Kidney glomerular epithelial cell (primary cell): ENCODE data around the gene NARS2.

Experiments used
- DNase-seq: peaks from one replicate; lab custom pipeline; 2025; lab: John Stamatoyannopoulos, UW

NARS2 gene

DNA sequence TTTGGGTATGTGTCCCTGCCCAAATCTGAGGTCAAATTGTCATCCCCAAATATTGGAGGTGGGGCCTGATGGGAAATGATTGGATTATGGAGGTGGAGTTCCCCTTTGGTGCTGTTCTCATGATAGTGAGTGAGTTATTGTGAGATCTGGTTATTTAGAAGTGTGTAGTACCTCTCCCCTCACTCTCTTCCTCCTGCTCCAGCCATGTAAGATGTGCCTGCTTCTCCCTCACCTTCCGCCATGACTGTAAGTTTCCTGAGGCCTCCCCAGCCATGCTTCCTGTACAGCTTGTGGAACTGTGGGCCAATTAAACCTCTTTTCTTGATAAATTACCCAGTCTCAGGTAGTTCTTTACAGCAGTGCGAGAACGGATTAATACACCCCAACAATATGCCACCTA is 166.0 kb downstream of the NARS2 start:
- no peak for DNase-seq

DNA sequence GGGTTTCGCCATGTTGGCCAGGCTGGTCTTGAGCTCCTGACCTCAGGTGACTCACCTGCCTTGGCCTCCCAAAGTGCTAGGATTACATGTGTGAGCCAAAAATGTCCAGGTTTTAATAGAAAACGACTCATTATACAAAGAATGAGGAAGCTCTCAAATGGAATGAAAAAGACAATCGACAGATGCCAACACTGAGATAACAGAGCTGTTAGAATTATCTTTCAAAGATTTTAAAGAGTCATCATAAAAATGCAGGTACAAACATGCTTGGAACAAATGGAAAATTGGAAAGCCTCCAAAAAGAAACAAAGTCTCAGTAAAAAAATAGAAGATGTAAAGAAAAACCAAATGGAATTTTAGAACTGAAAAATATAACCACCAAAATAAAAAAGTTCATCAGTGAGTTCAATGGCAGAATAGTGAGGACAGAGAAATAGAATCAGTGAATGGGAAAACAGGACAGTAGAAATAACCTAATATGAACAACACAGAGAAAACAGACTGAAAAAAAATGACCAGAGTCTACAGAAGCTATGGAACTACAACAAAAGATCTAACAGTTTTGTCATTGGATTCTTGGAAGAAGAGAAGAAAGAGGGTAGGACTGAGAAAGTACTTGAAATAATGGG is 168.0 kb downstream of the NARS2 start:
- DNase-seq, result peak; percentile 39

DNA sequence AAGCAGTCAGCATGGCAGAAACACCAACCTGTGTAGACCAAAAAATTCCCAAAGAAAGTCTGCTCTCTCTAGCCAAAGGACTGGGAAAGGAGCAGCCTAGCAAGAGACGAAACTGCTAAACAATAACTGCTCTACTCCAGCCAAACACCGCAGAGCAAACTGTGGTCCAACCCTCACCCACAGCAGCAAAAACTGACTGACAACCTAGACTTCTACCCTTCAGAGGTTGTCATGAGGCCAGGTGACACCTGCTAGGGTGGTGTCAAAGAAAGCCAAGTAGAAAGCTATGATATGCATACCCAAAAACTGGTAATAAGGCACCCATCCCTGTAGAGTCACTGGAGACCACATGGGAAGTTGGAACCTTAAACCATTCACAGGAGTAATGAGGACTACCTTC is 168.9 kb downstream of the NARS2 start:
- DNase-seq, result no peak

DNA sequence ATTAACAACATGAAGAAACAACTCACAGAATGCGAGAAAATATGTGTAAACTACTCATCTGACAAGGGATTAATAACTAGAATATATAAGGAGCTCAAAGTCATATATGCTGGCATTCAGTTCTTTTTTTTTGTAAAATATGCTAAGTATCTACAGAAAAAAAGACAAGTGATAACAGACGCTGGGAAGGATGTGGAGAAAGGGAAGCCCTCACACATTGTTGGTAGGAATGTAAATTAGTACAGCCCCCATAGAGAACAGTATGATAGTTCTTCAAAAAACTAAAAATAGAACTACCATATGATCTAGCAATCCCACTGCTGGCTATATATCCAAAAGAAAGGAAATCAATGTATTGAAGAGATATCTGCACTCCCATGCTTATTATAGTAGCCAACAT is 170.9 kb downstream of the NARS2 start:
- no peak for DNase-seq

DNA sequence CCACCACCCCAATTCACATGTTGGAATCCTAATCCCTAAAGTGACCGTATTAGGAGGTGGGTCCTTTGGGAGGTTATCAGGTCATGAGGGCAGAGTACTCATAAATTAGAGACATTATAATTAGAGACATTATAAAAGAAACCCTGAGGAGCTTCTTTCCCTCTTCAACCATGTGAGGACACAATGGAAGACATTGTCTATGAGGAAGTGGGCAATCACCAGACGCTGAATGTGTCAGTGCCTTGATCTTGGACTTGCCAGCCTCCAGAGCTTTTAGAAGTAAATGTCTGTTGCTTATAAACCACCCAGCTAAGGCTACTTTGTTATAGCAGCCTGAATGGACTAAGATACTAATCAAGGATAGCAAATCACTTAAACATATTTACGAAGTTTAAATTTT is 171.8 kb downstream of the NARS2 start:
- no peak for DNase-seq

DNA sequence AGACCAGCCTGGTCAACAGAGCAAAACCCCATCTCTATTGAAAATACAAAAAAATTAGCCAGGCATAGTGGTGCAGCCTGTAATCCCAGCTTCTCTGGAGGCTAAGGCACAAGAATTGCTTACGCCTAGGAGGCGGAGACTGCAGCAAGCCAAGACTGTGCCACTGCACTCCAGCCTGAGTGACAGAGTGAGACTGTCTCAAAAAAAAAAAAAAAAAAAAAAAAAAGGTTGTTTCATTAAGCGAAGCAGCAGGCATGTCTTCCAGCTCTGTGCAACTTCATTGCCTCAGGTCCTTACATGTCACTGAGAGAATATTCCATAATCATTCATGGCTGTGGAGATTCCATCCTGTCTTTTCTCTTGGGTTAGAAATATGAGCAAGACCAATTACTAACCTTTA is 174.0 kb downstream of the NARS2 start:
- no peak for DNase-seq

DNA sequence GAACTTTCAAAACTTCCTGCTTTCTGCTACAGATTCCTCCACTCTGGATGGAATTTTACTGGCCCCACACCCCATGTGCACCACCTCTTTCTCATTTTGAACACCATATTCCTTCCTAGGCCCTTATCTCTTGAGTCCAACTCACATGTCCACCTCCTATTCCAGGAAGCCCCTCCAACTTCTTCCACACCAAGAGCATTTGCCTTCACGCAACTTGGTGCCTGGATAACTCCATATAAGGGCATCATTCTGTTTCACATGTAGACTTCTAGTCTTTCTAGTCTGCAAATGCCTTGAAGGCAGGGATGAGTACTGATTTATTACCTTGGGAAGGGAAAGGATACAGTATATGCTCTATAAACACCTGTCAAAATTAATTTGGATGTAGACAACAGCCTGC is 174.5 kb downstream of the NARS2 start:
- DNase-seq, result no peak

DNA sequence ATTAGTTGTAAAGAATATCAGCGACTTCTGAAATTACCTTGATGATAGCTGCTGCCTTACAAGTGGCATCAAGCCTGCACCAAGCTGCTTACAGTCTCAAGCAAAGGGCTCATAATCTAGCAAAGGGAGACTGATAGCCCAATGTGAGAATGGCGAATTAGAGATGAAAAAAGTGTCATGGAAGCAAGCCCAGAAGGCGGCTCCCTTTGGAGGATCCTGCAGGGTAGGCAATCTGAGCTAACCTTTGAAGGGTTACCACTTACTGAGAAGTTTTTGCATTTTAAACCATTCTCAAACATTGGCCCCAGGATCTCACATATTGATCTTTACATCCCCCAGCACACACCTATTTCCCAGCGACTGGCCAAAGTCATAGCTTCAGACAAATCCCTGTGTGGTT is 175.5 kb downstream of the NARS2 start:
- no peak for DNase-seq

DNA sequence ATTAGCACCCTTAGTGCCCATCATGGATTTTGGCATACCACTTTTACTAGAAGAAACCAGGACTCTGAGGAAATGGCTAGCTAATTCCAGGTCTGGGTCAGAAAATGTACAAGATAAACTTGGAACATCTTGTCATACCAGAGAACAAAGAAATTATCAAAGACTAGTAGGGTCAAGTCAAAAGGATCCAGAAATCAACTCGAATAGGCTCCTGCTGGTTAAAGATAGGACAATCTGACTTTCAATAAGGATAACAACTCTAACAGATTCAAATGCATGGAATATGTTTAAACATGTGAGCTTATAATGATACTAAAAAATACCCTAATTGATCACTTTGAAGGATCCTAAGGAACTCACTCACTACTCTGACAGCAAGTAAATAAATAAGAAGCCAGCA is 175.9 kb downstream of the NARS2 start:
- no peak for DNase-seq

DNA sequence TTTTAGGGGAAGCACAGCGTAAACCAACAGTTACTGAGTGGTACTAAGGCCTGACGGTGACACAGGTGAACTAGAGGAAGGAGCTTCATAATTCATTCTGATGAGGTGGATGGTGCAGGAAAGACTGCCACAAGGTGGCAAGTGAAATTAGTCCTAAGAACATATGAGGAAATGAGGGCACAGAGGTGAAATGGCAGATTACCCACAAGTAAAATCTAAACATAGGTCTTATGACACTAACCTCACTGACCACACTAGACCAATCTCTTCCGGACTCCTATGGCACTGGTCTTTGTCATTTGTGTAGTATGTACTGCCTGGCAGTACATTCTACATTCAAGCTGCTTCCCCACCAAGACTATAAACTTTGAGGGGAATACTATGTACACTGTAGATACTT is 177.3 kb downstream of the NARS2 start:
- DNase-seq, result no peak

DNA sequence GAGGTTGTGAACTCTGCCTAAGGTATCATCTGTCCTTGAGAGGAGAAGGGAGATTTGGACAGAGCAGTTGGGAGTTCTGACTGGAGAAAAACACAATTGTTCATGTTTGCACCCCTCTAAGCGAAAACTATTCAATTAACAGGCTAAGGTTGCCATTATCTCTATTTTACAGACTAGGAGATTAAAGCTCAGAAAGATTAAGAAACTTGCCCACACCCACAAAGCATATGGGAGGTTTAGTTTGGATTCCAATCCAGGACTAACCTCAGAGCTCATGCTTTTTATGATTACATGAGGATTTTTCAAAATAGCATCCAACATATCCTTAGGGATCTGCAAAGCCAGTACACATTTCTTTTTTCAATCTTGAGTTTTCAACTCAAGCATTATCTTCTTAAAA is 179.1 kb downstream of the NARS2 start:
- no peak for DNase-seq

DNA sequence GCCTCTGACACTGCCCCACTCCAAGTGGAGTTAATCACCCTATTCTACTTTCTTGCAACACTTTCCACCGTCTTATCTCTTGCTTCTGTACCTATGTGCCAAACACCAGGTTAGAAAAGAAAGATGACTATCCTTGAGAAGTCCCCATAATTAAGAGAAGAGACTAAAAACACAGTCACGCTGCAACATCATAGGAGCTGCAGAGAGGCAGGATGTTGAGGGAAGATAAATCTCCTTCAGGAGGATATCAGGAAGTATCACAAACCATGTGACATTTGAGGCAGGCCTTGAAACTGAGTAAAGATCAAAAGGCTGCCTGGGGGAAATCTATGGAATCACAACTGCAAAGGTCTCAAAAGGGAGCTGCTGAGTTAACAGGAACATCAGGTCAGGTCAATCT is 181.8 kb downstream of the NARS2 start:
- DNase-seq, result no peak

DNA sequence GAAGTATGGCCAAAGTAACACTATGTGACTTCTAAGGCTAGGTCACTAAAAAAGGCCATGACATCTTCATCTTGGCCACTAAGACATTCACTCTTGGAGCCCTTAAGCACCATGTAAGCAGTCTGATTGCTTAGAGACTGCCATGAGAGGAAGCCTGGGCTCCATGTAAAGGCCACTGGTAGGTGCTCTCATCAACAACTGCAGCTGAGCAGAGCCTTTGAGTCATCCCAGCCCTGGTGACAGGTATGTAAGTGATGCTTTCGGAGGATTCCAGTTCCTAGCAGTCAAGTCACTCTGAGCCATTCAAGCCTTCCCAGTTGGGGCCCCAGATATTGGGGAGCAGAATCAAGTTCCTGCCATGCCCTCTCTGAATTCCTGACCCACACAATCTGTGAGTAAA is 183.2 kb downstream of the NARS2 start:
- no peak for DNase-seq

DNA sequence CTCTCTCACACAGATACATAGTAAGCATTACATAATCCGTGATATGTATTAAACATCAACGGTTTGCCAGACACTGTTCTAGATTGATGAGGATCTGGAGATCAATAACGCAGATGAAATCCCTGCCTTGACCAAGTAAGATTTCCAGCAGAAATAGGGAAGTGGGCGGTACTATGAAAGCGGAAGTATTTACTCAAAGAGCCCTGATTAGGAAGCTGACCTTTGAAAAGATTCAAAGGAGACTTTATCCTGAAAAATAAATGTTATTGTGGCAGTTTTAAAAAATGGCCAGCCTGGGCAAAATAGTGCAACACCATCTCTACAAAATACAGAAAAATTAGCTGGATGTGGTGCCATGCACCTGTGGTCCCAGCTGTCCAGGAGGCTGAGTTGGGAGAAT is 183.9 kb downstream of the NARS2 start:
- DNase-seq, result no peak

DNA sequence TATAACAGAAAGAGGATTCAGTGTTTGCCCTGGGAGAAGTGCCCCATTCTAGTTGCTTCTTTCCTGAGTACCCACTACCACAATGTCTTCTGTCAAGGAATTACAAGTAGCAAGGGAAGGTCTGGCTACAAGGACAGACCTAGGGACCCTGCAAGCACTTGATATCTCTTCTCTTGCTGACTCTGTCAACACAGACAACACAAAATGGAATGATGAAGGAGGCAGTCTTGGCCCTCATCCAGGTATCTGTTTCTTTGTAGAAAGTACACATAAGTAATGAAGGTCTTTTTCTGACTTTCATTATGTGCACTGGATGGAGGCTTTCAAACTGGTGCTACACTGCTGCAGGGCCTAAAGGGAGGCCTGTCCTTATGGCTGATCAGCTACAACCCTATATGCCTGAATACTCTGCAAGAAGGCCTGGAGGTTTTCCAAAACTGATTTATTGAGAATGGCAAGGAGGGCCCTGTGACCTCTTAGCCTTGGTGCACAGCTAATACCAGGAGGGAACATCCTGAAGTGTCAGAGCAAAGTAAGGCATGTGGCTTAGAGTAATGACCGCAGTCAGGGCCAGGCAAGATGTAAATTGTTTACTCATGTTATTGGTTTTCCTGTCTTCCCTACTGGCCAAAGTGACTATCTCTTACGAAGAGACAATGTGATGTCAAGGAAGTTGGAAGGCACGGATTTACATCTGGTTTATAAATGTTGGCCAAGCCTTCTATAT is 188.3 kb downstream of the NARS2 start:
- DNase-seq, result no peak
